Measurements from ENCODE around the gene MYT1.

The MYT1 gene

DNA sequence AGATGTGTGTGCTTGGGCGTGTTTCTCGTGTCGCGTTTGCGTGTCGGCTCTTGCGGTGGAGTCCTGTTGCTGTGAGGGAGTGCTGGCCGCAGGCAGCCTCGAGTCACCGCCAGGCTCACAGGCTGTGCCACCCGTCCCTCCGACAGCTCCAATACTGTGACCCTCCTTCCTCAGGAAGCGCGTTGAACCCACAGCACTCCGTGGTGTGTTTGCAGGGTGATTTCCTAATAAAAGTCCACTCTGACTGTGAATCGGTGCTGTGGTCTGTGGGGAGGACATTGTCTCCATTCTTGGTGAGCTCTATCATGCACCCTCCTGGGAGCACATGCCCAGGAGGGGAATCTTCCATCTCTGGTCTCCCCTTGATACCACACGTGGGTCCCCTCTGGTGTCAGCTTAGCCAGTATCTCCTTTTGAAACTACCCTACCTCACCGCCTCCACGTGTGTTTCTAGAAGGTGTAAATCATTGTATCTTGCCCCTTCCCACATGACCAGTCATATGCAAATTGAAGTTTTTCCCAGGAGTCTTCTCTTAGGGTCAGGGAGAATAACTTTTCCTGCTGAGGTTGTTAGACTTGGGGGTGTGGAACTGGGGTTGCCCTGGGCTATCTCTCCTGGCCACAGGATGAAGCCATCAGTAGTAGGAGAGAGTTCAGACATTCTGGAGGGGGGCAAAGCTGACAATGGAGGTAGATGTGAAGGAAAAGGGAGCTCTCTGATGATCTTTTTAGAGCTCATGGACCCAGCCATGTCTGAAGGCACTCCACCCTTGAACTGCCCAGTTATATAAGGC, 77.9 kb downstream of the MYT1 start:
- in situ Hi-C loops (cut with MboI; ENCODE audit: low sequenced_read_pairs): no loop called here

DNA sequence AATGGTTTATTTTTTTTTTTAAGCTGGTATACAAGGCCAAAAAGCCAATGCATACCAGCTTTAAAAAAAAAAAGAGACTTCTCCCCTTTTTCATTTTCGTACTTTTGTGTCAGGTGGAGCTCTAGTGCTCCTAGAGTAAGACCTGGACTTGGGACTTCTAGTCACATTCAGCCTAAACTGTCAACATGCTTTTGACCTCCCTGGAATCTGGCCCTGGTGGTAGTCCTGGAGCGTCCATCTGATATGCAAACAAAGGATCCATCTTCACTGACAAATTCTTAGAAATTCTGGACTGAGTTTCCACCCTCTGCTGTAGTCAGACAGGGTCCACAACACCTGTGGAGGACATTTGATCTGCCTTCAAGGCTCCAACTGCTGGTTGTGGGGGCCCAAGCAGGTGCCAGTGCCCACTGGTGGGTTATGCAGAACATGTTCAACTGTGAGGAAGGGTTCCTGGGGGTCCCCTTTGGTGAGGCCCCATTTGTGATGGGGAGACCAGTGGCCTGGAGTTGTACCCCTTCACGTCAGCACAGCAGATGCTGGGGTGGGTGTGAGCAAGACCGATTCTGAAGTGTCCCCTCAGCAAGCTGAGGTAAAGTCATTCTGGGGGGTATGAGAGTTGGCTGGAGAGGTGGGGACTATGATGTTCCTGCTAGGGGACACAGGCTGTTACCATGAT, 78.7 kb downstream of the MYT1 start:
- in situ Hi-C loops (cut with MboI; ENCODE audit: low sequenced_read_pairs): no loop called here

DNA sequence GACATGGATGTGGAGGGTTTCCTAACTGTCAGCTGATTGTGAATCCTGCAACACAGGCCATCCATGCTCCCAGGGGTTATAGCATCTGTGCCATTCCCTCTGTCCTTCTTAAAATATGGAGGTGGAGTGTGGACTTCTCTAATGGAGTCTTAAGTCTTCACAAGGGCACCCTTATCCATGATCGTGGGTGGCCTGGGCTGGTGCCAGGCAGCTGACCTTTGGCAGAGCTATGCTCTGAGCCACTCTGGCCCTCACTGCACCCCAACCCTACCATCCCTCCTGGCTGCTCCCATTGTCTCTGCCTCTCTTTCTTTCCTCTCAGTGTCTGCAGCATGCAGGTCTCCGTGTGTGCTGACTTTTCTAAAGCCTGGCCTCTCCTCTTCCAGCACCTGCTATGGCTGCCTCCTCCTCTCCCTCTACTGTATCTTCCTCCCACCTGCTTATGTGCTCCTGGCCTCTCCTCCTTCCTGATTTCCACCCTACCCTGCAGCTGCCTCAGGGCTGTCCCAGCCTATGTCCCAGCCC, 80.1 kb downstream of the MYT1 start:
- in situ Hi-C loops (cut with MboI; ENCODE audit: low sequenced_read_pairs): no loop called here

DNA sequence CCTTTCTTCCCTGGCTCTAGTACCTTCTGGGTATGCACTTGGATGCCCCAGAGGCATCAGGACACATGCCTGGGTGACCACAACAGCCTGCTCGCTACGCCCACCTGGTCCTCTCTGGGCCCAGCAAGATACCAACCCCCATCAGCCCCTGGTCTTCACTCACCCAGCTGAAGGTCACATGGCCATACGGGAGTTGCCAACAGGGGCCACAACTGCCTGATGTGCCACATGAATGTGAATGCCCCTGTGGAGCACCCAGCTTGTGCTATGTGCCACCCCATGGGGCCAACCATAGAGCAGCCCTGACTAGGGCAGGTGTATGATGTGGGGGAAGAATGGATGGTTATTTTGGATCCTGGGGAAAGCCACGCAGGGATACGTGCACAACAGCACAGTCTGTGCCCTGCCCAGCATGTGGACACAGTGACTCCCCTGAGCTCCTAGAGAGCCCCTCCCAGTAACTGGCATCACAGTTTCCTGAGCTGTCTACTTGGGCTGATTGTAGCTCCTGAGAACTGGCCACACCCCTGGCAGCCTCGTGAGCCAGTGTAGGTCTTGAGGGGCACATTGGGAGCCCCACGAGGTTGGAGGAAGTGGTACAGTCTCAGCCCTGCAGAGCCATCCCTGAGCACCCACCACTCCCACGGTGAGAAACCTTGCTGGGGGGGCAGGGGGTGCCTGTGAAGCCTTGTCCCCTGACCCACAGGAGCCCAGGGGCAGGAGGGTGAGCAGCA, 80.8 kb downstream of the MYT1 start:
- in situ Hi-C loops (cut with MboI; ENCODE audit: low sequenced_read_pairs): no loop called here

DNA sequence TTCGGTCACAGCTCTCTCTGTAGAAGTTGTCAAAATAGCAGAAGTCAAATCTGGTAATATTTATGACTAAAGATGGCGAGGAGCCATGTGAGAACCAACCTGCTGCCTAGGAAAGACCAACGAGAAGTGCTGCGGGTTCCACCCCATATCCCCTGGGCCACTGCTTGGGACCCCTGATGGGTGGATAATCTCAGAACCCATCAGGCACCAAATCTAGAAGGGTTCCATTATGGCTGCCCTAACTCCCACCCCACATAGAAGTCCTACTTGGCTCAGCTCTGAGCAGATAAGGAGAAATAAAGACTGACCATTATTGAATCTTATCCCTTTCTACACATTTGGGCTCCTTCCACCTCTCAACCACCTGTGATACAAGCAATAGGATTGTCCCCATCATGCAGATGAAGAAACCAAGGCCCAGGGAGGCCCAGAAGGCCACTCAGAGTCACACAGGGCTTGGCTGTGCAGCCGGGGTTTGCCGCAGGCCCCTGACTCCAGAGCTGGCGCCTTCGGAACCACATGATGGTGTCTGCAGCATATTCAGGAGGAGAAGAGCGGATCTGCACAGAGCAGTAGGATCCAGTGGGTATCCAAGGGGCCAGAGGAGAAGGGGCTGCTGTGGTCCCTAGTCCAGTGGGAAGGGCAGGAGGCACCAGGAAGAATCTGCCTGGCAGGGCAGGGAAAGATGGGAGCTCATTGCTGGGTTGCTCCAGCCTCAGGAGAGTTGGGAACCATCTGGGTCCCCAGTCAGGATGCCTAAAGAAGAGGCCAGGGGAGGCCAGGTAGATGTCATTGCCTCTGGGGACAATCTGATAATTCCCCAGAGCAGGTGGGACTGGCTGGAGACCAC, 81.7 kb downstream of the MYT1 start:
- in situ Hi-C loops (cut with MboI; ENCODE audit: low sequenced_read_pairs): no loop called here

DNA sequence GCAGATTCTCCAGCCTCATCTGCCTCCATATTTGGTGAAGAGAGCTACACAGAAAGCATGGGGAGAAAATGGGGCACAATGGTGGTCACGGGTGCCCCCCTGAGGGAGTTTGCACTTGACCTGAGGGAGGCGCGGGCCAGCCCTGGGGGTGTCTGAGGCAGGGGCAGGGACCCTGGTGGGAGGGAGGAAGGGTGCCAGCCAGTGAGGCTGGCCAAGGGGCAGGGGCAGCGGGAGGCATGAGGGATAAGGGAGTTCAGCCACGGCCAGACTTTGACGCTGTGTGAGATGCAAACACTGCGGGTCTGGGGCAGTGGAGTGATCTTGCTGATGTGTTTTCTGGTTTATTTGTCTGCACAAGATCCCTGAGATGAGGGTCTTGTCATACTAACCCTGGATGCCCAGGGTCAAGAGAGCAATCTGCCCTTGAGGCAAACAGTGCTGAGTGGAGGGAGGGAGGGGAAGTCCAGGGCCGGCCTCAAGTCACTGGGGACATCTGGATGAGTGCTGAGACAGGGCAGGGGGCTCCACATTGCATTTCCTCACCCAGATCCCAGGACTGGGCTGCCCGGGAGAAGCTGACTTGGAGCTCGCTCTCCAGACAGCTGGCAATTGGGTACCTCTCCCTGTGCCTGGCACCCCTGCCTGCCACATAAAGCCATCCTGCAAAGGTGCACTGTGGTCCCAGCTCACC, 82.5 kb downstream of the MYT1 start:
- in situ Hi-C loops (cut with MboI; ENCODE audit: low sequenced_read_pairs): no loop called here

DNA sequence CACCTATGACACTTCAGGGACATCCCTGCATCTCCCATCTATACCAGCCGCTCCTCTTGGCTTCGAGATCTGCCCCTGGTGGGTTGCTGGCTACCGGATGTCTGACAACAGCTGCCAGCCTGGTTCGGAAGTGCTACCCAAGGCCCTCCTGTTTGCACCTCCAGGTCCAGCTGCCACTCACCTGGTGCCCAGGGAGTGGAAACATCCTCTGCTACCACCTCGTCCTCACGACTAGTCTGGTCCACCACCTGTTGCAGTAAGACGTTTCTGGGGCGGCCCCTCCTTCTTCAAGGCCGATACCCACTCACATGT, 83.0 kb downstream of the MYT1 start:
- in situ Hi-C loops (cut with MboI; ENCODE audit: low sequenced_read_pairs): no loop called here

DNA sequence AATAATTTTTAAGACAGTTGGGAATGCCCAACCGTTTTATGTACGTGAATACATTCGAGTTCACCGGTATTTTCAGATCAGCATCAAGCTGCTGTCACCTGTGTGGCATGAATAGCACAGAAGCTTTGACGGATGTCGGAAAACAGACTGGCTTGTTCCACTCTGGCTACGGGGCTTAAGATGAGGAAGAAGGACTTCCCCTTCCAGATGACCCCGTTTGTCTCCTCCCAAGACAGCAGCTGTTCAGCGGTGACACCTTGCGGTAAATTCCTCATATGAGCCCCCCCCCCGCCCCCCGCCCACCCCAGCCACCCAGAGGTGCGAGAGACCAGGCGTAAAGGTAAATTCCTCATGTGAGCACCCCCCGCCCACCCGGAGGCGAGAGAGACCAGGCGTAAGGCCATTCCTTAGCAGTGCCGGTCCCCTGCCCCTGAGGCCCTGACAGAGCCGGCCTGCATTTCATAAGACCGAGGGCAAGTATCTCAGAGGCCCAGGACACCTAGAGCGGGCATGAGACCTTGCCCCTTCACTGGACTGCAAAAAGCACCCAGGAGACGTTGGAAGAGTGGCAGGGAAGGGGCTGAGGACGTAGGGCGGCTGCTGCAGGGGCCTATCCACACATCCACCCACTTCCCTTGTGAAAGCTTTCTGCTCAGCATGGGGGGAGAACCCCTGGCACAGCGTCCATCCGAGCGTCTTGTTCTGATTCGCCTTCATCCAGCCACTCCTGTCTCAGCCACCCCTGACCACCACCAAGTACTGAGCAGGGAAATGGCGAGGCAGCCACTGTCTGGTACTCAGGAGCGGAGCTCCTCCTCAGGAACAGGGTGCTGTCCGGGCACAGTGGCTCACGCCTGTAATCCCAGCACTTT, 84.0 kb downstream of the MYT1 start:
- in situ Hi-C loops (cut with MboI; ENCODE audit: low sequenced_read_pairs): no loop called here

DNA sequence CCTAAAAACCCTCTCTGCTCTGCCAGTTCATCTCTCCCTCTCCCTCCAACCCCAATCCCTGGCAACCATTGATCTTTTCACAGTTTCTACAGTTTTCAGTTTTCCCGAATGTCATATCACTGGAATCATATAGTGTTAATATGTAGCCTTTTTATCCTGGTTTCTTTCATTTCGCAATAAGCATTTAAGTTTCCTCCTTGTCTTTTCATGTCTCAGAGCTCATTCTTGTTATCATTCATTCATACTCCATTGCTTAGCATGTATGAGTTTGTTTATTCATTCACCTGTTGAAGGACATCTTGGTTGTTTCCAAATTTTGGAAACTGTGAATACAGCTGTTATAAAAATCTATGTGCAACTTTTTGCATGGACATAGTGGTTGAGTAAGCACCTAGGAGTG, 85.8 kb downstream of the MYT1 start:
- in situ Hi-C loops (cut with MboI; ENCODE audit: low sequenced_read_pairs): no loop called here

DNA sequence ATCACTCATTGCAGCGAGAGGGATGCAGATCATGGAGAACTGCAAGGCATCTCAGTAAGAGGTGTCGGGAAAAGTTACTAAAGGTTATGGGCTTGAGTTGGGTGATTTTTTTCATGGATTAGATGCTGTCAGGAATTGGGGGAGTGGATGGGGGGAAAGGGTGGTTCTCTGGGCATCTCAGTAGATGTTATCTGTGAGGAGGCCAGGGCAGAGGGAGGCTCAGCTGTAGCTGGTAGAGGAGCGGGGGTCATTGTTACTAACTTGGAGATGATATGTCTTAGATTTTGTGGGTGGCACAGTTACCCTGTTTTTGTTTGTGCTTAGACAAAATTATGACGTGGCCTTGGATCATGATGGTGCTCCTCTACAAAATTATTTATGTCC, 88.7 kb downstream of the MYT1 start:
- in situ Hi-C loops (cut with MboI; ENCODE audit: low sequenced_read_pairs): no loop called here

DNA sequence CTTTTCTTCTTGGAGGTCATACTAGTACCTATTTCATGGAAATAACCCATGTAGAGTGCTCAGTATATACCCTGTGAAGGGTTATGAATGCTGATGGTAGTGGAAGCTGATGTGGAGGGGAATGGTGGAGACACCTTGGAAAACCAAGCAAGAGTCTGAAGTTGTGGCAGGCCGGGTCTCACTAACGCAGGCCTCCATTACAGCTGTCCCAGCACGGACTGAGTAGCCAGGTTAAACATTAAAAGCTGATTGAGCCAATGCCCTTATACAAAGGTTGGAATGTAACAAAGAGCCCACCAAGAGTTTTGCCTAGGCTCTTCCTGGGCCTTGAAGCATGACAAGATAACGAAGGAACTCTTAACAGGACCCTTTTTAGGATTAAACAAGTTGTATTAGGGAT, 89.2 kb downstream of the MYT1 start:
- in situ Hi-C loops (cut with MboI; ENCODE audit: low sequenced_read_pairs): no loop called here

DNA sequence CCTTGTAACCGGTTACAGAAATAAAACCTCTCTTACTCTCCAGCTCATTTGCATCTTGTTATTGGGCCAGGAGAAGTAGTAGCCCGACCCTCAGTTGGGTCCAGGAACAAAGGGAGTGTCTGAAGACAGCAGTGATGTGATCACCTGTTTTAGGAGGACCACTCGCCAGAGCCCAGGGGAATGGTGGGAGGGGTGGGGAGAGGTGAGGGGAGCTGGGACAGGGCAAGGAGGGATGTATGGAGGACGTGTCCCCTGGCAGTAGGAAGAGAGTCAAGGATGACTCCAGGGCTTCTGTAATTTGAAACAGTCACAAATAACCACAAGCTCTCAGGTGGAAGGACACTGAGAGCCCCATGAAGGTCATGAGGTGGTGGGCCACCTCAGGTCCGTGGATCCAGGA, 89.9 kb downstream of the MYT1 start:
- in situ Hi-C loops (cut with MboI; ENCODE audit: low sequenced_read_pairs): no loop called here

DNA sequence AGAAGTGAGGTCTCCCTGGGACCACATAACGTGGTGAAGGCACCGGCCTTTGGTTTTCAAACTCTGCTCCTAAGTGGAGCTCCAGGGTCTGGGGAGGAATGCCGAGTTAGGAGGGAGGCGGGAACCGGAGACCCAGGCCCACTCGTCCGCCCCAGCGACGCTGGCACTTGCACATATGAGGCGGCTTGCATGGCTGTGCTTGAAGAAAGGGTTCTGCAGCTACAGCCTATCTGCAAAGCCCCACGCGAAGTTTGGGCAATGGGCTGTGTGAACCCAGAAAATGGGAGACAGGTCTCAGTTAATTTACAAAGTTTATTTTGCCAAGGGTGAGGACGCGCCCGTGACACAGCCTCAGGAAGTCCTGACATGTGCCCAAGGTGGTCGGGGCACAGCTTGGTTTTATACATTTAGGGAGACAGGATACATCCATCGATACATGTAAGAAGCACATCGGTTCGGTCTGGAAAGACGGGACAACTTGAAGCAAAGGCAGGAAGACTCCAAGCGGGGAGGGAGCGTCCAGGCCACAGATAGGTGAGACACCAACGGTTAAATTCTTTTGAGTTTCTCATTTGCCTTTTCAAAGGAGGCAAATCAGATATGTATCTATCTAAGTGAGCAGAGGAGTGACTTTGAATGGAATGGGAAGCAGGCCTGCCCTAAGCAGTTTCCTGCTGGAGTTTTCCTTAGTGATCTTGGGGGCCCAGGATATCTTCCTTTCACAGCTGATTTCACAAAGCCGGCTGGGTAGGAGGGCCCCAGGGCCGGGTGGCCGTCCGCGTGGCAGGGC, 90.5 kb downstream of the MYT1 start:
- in situ Hi-C loops (cut with MboI; ENCODE audit: low sequenced_read_pairs): no loop called here

DNA sequence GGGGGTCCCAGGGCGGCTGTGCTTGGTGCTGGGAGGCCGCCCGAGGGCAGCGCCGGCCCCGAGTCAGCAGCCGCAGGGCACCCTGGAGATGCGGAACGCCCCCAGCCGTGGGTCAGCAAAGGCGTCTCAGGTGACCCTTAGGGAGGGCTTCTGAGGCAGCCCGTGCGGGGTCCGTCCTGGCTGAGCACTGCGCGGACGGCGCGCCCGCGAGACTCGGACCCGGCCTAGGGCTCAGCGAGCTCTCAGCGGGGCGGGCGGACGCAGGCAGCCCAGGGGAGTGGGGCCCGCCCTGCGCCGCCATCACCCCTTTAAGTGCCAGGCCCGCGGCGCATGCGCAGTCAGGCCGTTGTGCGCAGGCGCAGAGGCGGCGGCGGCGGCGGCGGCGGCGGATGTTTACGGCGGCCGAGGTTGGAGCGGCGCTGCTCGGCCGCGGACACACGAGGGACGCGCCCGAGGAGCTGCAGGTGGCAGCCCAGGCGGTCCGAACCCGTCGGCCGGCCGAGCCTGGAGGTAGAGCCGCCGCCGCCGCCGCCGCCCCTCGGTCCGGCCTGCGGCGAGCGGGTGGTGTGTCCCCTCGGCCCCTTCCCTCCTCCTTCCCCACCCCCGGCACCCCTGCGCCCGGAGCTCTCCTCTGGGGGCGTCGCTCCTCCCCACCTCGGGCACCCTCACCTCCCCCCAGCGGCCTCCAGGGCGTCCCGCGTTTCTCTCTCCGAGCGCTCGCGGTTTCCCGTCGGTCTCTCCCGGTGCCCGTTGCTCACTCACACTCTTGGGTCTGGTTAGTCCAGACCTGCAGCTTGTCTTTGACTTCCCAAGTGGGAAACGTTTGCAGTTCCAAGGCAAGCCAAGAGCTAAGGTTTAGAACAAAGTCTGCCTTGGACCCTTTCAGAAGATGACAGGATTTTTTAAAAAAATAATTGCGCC, 91.4 kb downstream of the MYT1 start, which contains the start of gene PCMTD2:
TSS of gene PCMTD2 (plus strand) at position 388 of the 921 bp plus-strand sequence. CDS start 4,218 bp downstream, outside the sequence.
- in situ Hi-C loops (cut with MboI; ENCODE audit: low sequenced_read_pairs): no loop called here

DNA sequence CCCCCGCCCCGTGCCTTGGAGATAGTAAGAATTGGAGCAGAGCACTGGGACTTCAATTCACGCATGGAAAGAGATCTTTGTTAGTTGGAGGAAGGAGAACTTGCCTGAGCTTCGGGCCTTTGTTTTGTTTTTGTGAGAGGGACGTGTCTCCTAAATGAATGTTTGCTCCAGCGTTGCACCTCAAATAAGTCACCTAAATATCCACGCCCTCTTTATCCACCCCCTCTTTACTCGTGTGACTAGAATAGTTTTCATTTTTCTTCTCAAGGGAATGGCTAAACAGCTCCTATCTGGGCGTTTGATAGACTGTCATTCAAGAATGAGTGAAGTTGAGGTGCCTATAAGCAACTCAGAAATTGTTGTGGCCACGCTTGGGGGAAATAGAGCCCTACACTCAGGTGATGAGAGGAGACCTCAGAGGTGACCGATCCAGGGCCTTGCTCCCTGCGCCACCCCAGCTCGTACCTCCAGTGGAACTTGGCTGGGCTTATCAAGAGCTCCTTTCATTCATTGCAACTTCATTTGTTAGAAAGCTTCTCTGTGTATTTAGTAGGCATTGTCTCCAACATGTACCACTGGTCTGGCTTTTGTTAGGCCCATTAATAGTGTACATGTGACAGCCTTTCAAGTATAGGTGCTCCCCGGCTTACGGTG, 92.2 kb downstream of the MYT1 start:
- in situ Hi-C loops (cut with MboI; ENCODE audit: low sequenced_read_pairs): no loop called here

DNA sequence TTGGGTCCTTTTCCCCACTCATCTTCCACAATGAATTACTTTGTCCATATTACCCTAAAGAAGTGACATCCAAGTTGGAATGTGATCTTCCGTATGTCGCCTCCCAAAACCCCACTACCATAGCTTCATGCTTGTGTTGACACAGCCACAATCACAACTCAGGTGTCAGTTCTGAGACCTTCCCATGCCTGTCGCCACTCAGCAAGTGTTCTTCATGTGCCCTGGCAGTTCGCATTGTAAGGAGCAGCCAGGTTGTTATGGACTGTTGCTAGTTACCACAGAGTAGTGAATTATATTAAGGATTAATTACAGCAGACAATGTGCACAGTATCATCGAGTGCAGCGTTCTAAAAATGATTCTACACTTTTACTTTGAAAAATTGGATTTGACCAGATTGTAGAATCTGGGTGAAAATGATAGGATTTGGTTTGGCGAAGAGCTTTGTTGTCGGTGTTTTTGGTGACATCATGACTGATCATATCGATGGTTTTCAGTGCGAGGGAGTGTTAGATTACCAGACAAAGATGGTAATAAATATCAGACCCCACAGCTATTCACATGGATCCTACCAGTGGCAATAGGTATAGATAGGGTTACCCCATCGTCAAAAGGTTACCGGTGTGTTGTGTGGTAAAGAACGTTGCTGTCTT, 93.0 kb downstream of the MYT1 start:
- in situ Hi-C loops (cut with MboI; ENCODE audit: low sequenced_read_pairs): no loop called here

Data from HL-60/S4 treated with phorbol 12-myristate 13-acetate at 8.2 ng/mL for 4 days and 3 days (cell line).